HepG2 (cell line): ENCODE data around the gene PRIMA1. TPM values are rescaled to one million over a fixed set of nuclear protein-coding genes. Genes with fewer than 3 reads are reported as not detected.

Source experiments
- ARNT2 ChIP-seq: sonication (generic); formaldehyde crosslinking; IDR thresholded peaks from 2 replicates; pipeline ENCODE4 v1.8.0; 2022; ENCODE audit warnings: mild to moderate bottlenecking, low read depth, missing genetic modification reagents, moderate library complexity
- HNRNPLL ChIP-seq: fragments of 200-400 bp; formaldehyde crosslinking; IDR thresholded peaks from 2 replicates; pipeline ENCODE4 v1.6.1; 2017; ENCODE audit warnings: mild to moderate bottlenecking, low read depth, low read length; ENCODE audit not compliant: poor library complexity, severe bottlenecking
- PHF8 ChIP-seq: sonication (generic); formaldehyde crosslinking; IDR thresholded peaks from 2 replicates; pipeline ENCODE4 v1.5.0; 2020; ENCODE audit warnings: missing genetic modification reagents
- PRDM15 ChIP-seq: sonication (generic); formaldehyde crosslinking; IDR thresholded peaks from 2 replicates; pipeline ENCODE4 v1.4.0; 2020; ENCODE audit warnings: missing genetic modification reagents
- SNAPC2 ChIP-seq: sonication (generic); formaldehyde crosslinking; IDR thresholded peaks from 2 replicates; pipeline ENCODE4 v1.8.1; 2022; ENCODE audit warnings: mild to moderate bottlenecking, missing genetic modification reagents
- SP5 ChIP-seq: IDR thresholded peaks from 2 replicates; pipeline ENCODE4 v1.6.1; 2016; ENCODE audit warnings: low read depth, borderline replicate concordance
- UBTF ChIP-seq: sonication (generic); formaldehyde crosslinking; IDR thresholded peaks from 2 replicates; pipeline ENCODE4 v1.4.0; 2020; ENCODE audit warnings: mild to moderate bottlenecking, missing genetic modification reagents
- ZBTB2 ChIP-seq: sonication (generic); formaldehyde crosslinking; IDR thresholded peaks from 2 replicates; pipeline ENCODE4 v1.8.0; 2022; ENCODE audit warnings: low read depth, missing genetic modification reagents
- ZBTB7B ChIP-seq: sonication (generic); formaldehyde crosslinking; IDR thresholded peaks from 2 replicates; pipeline ENCODE4 v1.4.0; 2020; ENCODE audit warnings: missing genetic modification reagents
- ZNF263 ChIP-seq: sonication (generic); formaldehyde crosslinking; IDR thresholded peaks from 2 replicates; pipeline ENCODE4 v1.4.0; 2020; ENCODE audit warnings: missing genetic modification reagents
- ZNF30 ChIP-seq: sonication (generic); formaldehyde crosslinking; IDR thresholded peaks from 2 replicates; pipeline ENCODE4 v1.5.0; 2020; ENCODE audit warnings: mild to moderate bottlenecking, missing genetic modification reagents
- ZNF563 ChIP-seq: sonication (generic); formaldehyde crosslinking; IDR thresholded peaks from 2 replicates; pipeline ENCODE4 v1.8.0; 2022; ENCODE audit warnings: mild to moderate bottlenecking, moderate library complexity, missing genetic modification reagents
- polyA plus RNA-seq, 8 experiments: library from polyadenylated mRNA; depleted of rRNA in 3 of 8; stranded (reverse) in 7 of 8; unstranded in 1 of 8; fragments of >200 nt; fragmentation: Illumina TruSeq in 4 of 8; extraction: Trizol in 4 of 8; gene quantifications; 2 replicates each; pipeline versions ENCODE4 v1.2.1 to v1.2.3, GENCODE V29; 2011 to 2016; ENCODE audit warnings: low read depth in 4 of 8, missing spikeins in 1 of 8, mixed read lengths in 1 of 8; ENCODE audit not compliant: insufficient read depth in 1 of 8
- total RNA-seq, 5 experiments: library from RNA; depleted of rRNA; stranded (reverse); fragments of >200 nt; fragmentation: Illumina TruSeq; extraction: Trizol; gene quantifications; 2 replicates each; pipeline ENCODE4 v1.2.3, GENCODE V29; 2016; ENCODE audit warnings: low read depth in 1 of 5
- TF ChIP-seq, protein P1 (sequence below): sonication (generic); formaldehyde crosslinking; IDR thresholded peaks from 2 replicates; pipeline ENCODE4 v1.4.0; 2020; ENCODE audit warnings: missing genetic modification reagents
- TF ChIP-seq, protein P2 (sequence below): IDR thresholded peaks from 2 replicates; pipeline ENCODE4 v1.6.1; 2016; ENCODE audit warnings: missing compliant biosample characterization, missing genetic modification reagents, borderline replicate concordance

The PRIMA1 gene
- total and polyA plus RNA-seq, 2 of the 13 experiments (the other 11 are each of a cell fraction or from before 2014, with no cell fraction given) = 2.4 to 3.2 TPM

- TF ChIP-seq PRDM15 (CRISPR knock-in tag) (no peak), SP5 (CRISPR knock-in tag) (0 out of 2 replicates have a peak, but pooled peaks have one; percentile 14), ARNT2 (peak; percentile 58; the same call in 1 of the 2 replicates), ZNF263 (CRISPR knock-in tag) (0 out of 2 replicates have a peak, but pooled peaks have one; percentile 21), ZBTB2 (CRISPR knock-in tag) (peak; percentile 69; the same call in 1 of the 2 replicates), SNAPC2 (CRISPR knock-in tag) (0 out of 2 replicates have a peak, but pooled peaks have one; percentile 15), UBTF (peak; percentile 49; the same call in 1 of the 2 replicates), ZNF30 (CRISPR knock-in tag) (no peak), HNRNPLL (peak; percentile 77), ZBTB7B (CRISPR knock-in tag) (peak; percentile 49; the same call in 1 of the 2 replicates), PHF8 (CRISPR knock-in tag) (peak; percentile 43), ZNF563 (CRISPR knock-in tag) (peak; percentile 57; the same call in 1 of the 2 replicates)
- TF ChIP-seq, protein P1, sequence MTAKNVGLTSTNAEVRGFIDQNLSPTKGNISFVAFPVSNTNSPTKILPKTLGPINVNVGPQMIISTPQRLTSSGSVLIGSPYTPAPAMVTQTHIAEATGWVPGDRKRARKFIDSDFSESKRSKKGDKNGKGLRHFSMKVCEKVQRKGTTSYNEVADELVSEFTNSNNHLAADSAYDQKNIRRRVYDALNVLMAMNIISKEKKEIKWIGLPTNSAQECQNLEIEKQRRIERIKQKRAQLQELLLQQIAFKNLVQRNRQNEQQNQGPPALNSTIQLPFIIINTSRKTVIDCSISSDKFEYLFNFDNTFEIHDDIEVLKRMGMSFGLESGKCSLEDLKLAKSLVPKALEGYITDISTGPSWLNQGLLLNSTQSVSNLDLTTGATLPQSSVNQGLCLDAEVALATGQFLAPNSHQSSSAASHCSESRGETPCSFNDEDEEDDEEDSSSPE (CRISPR knock-in tag) = 0 out of 2 replicates have a peak, but pooled peaks have one; percentile 40
- TF ChIP-seq, protein P2, sequence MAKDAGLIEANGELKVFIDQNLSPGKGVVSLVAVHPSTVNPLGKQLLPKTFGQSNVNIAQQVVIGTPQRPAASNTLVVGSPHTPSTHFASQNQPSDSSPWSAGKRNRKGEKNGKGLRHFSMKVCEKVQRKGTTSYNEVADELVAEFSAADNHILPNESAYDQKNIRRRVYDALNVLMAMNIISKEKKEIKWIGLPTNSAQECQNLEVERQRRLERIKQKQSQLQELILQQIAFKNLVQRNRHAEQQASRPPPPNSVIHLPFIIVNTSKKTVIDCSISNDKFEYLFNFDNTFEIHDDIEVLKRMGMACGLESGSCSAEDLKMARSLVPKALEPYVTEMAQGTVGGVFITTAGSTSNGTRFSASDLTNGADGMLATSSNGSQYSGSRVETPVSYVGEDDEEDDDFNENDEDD (CRISPR knock-in tag) = peak; percentile 44; the same call in 1 of the 2 replicates
These were observed 400 bp upstream of the PRIMA1 start (continued) for GRCh38 chr14:93788543-93789227.
